ENCODE data around the gene PTPN14.

DNA sequence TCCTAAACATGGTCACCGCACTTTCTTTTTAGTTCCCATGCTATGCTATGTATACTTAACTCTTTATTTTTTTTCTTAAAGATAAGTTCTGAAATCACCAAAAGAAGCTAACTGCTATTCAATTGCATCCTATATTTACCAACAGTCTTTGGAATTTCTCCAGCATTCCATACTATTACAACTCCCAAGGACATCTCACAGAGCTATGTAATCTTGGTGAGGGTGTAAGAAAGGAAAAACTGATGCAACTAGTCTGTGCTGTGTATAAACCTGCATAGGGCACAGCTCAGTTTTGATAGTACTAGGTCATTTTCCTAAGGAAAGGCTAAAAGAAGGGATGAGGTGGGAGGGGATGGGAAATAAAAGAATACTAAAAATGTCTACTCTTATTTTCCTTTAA is 78.0 kb downstream of the PTPN14 start:
- TF ChIP-seq, protein P1, sequence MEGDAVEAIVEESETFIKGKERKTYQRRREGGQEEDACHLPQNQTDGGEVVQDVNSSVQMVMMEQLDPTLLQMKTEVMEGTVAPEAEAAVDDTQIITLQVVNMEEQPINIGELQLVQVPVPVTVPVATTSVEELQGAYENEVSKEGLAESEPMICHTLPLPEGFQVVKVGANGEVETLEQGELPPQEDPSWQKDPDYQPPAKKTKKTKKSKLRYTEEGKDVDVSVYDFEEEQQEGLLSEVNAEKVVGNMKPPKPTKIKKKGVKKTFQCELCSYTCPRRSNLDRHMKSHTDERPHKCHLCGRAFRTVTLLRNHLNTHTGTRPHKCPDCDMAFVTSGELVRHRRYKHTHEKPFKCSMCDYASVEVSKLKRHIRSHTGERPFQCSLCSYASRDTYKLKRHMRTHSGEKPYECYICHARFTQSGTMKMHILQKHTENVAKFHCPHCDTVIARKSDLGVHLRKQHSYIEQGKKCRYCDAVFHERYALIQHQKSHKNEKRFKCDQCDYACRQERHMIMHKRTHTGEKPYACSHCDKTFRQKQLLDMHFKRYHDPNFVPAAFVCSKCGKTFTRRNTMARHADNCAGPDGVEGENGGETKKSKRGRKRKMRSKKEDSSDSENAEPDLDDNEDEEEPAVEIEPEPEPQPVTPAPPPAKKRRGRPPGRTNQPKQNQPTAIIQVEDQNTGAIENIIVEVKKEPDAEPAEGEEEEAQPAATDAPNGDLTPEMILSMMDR (IDR thresholded peaks at IDR 0.05), result no peak
- TF ChIP-seq POLR2A (IDR thresholded peaks at IDR 0.05), result no peak

All from lower leg skin (tissue), 3 donors.